ENCODE data around the gene MFAP2. TPM values are rescaled to one million over a fixed set of nuclear protein-coding genes. Genes with fewer than 3 reads are reported as not detected.

The MFAP2 gene
- total RNA-seq, 1 donor from 2014 or later, result 154 TPM

DNA sequence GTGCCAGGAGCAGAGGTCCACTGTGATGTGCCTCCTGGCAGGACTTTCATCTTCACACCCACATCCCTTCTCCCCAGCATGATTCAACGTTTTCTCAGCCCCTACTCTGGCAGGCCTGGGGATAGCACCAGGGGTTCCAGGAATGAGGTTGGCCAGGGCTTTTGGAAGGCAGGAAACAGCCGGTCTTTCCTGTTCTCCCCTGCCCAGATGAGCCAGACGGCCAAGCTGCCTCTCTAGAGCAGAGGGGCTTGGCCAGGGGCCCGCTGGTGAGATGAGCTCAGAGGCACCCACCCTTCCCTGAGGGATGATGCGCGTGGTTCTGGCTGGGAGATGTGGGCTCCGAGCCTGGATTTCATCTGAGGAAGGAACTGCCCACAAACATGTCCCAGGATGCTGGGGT lies 4.3 kb upstream of the MFAP2 start:
- peaks cover 17% of the 10 kb centered on the region for H3K4me1 Mint-ChIP-seq (ENCODE audit: unreplicated experiment)
- peak overlapping the region; percentile 31 for H3K27ac Mint-ChIP-seq (ENCODE audit: unreplicated experiment)
- H3K4me3 Mint-ChIP-seq (ENCODE audit: unreplicated experiment), result no peak overlapping the region
- peaks cover 16% of the 10 kb centered on the region for H3K27me3 Mint-ChIP-seq (ENCODE audit: unreplicated experiment)
- H3K36me3 Mint-ChIP-seq (ENCODE audit: low read depth, unreplicated experiment), result peaks cover 5% of the 10 kb centered on the region
- TF ChIP-seq CTCF (IDR thresholded peaks at IDR 0.05; ENCODE audit: unreplicated experiment), result no peak
- no peaks in the 10 kb centered on the region for H3K9me3 Mint-ChIP-seq (ENCODE audit: unreplicated experiment)
- DNase-seq (ENCODE audit: low spot score), result peak; percentile 52

- peaks cover 16% of the 10 kb centered on the region for H3K27me3 Mint-ChIP-seq (ENCODE audit: unreplicated experiment)
- peaks cover 17% of the 10 kb centered on the region for H3K4me1 Mint-ChIP-seq (ENCODE audit: unreplicated experiment)
- DNase-seq (ENCODE audit: low spot score), result no peak
- H3K27ac Mint-ChIP-seq (ENCODE audit: unreplicated experiment), result no peak overlapping the region
- no peak for TF ChIP-seq CTCF (IDR thresholded peaks at IDR 0.05; ENCODE audit: unreplicated experiment)
- no peaks in the 10 kb centered on the region for H3K9me3 Mint-ChIP-seq (ENCODE audit: unreplicated experiment)
- H3K36me3 Mint-ChIP-seq (ENCODE audit: low read depth, unreplicated experiment), result peaks cover 5% of the 10 kb centered on the region
- no peak overlapping the region for H3K4me3 Mint-ChIP-seq (ENCODE audit: unreplicated experiment)
Observed at GRCh38 chr1:16983649-16984048, 3.2 kb upstream of the MFAP2 start.

DNA sequence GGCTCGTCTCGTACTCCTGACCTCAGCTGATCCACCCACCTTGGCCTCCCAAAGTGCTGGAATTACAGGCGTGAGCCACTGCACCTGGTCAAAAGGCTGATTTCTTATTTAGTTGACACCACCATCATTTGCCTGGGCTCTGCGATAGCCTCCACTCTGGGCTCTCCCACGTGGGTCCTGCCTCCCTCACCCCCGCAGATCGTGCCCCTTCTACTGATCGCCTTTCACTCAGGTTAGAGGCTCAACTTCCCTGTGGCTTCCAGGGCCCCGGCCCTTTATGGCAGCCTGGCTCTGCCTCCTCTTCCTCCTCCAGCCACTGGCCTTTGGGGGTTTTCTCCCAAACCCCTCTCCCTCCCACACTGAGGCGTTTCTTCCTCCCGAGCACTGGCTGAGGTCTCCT lies 2.5 kb upstream of the MFAP2 start:
- Mint-ChIP-seq H3K4me1 (ENCODE audit: unreplicated experiment) (peaks cover 17% of the 10 kb centered on the region), H3K27ac (ENCODE audit: unreplicated experiment) (no peak overlapping the region), H3K36me3 (ENCODE audit: low read depth, unreplicated experiment) (peaks cover 5% of the 10 kb centered on the region), H3K27me3 (ENCODE audit: unreplicated experiment) (peaks cover 16% of the 10 kb centered on the region), H3K4me3 (ENCODE audit: unreplicated experiment) (no peak overlapping the region), H3K9me3 (ENCODE audit: unreplicated experiment) (no peaks in the 10 kb centered on the region)
- no peak for DNase-seq (ENCODE audit: low spot score)
- TF ChIP-seq CTCF (IDR thresholded peaks at IDR 0.05; ENCODE audit: unreplicated experiment), result no peak

GRCh38 chr1:16981269-16981849 lies 939 bp upstream of the MFAP2 start:
- Mint-ChIP-seq H3K9me3 (ENCODE audit: unreplicated experiment) (no peaks in the 10 kb centered on the region), H3K4me1 (ENCODE audit: unreplicated experiment) (peaks cover 19% of the 10 kb centered on the region), H3K36me3 (ENCODE audit: low read depth, unreplicated experiment) (peaks cover 5% of the 10 kb centered on the region), H3K4me3 (ENCODE audit: unreplicated experiment) (peak overlapping the region; percentile 88), H3K27ac (ENCODE audit: unreplicated experiment) (peak overlapping the region; percentile 4), H3K27me3 (ENCODE audit: unreplicated experiment) (peaks cover 16% of the 10 kb centered on the region)
- DNase-seq (ENCODE audit: low spot score), result no peak
- TF ChIP-seq CTCF (IDR thresholded peaks at IDR 0.05; ENCODE audit: unreplicated experiment), result no peak

- peak; percentile 47 for DNase-seq (ENCODE audit: low spot score)
- no peak for TF ChIP-seq CTCF (IDR thresholded peaks at IDR 0.05; ENCODE audit: unreplicated experiment)
- Mint-ChIP-seq H3K27me3 (ENCODE audit: unreplicated experiment) (peaks cover 13% of the 10 kb centered on the region), H3K4me3 (ENCODE audit: unreplicated experiment) (peak overlapping the region; percentile 86), H3K9me3 (ENCODE audit: unreplicated experiment) (no peaks in the 10 kb centered on the region), H3K4me1 (ENCODE audit: unreplicated experiment) (peaks cover 21% of the 10 kb centered on the region), H3K36me3 (ENCODE audit: low read depth, unreplicated experiment) (peaks cover 9% of the 10 kb centered on the region), H3K27ac (ENCODE audit: unreplicated experiment) (peak overlapping the region; percentile 24)
Observed at GRCh38 chr1:16979475-16980327, 719 bp downstream of the MFAP2 start.

Measured in endothelial cell (in vitro differentiated cells).